Thyroid gland (tissue), 4 donors: ENCODE data around the gene FRYL.

Experiments used
- POLR2A ChIP-seq, 2 donors: fragments of 450-650 bp; IDR thresholded peaks; one replicate each; pipeline ENCODE4 v1.6.1; 2017; ENCODE audit warnings: antibody characterized with exemption in 2 of 2, mild to moderate bottlenecking in 2 of 2, moderate library complexity in 1 of 2
- TF ChIP-seq, protein P1 (sequence below), 6 experiments: fragments of 200-600 bp in 3 of 6; fragments of 450-650 bp in 3 of 6; sonication (generic) in 3 of 6; IDR thresholded peaks; one replicate each; pipeline ENCODE4 v1.5.1; 2016 to 2019; ENCODE audit warnings: antibody characterized with exemption in 6 of 6, mild to moderate bottlenecking in 2 of 6, inconsistent platforms in 1 of 6, moderate library complexity in 1 of 6

DNA sequence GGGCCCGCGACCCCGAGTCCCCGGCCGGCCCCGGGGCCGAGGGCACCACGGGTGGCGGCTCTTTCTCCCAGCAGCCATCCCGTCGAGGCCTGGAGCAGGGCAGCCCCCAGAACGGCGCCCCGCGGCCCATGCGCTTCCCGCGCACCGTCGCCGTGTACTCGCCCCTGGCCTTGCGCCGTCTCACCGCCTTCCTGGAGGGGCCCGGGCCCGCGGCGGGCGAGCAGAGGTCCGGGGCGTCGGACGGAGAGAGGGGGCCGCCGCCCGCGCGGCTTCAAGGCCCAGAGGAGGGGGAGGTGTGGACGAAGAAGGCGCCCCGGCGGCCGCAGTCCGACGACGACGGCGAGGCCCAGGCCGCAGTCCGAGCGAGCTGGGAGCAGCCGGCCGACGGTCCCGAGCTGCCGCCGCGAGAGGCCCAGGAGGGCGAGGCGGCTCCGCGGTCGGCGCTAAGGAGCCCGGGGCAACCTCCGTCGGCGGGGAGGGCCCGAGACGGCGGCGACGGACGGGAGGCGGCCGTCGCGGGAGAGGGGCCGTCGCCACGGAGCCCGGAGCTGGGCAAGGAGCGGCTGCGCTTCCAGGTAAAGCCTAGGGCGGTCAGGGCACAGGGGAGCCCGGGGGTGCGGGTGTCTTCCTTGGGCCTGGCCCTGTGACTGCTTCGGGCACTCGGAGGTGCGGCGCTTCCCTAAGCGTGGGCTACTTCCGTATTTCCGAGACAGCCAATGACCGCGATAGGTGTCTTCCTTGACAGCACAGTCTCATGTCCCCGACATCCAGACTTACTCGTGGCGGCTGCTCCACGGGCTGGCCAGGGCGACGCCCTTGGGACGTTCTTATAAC lies 289.2 kb downstream of the FRYL start:
- TF ChIP-seq, protein P1, sequence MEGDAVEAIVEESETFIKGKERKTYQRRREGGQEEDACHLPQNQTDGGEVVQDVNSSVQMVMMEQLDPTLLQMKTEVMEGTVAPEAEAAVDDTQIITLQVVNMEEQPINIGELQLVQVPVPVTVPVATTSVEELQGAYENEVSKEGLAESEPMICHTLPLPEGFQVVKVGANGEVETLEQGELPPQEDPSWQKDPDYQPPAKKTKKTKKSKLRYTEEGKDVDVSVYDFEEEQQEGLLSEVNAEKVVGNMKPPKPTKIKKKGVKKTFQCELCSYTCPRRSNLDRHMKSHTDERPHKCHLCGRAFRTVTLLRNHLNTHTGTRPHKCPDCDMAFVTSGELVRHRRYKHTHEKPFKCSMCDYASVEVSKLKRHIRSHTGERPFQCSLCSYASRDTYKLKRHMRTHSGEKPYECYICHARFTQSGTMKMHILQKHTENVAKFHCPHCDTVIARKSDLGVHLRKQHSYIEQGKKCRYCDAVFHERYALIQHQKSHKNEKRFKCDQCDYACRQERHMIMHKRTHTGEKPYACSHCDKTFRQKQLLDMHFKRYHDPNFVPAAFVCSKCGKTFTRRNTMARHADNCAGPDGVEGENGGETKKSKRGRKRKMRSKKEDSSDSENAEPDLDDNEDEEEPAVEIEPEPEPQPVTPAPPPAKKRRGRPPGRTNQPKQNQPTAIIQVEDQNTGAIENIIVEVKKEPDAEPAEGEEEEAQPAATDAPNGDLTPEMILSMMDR (IDR thresholded peaks at IDR 0.05), result no peak
- TF ChIP-seq POLR2A (IDR thresholded peaks at IDR 0.05), result no peak
